Measurements from ENCODE around the gene RIPPLY1.
"Not testable (repeated sequence)": the region's sequence is repeated elsewhere in the genome, so short reads cannot be mapped to it uniquely, and the experiment has no call there.

Gene RIPPLY1

GRCh38 chrX:106912864-106913263 lies 9.7 kb upstream of the RIPPLY1 start:
- no peak for DNase-seq (ENCODE audit: low read depth in 2 of 2)

- no peak for DNase-seq (ENCODE audit: low read depth in 2 of 2)
Measured at GRCh38 chrX:106906361-106906760, 3.2 kb upstream of the RIPPLY1 start.

- no peak for DNase-seq (ENCODE audit: low read depth in 2 of 2)
Measured at GRCh38 chrX:106905064-106905708, 2.0 kb upstream of the RIPPLY1 start.

DNA sequence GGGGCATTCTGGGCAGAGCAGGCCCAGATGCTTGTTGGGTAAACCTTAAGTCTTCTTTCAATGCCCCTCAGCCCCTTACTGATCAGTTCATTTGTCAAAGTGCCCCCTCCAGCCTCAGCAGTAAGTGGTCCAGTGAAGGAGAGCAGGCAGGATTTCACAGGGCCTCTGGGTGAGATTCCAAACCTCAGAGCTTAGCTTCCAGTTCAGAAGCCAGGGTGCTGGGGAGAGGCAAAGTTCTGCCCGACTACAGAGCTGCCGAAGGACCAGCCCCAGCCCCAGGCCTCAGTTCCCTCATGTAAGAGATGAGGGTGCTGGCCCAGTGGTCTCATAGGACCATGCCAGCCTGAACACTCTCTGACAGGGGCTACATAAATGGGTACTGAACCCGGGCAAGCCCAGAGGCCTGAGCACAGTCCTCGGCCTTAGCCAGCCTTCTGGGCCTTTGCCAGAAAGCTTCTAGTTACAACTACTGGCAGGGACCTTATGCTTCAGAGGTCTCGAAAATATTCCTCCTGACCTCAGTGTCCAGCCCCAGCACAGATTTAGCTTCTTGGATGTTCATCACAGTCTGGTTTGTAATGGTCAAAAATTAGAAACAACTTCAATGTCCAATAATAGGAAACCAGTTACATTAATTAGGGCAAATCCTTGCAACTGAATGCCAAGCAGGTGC lies 851 bp upstream of the RIPPLY1 start:
- DNase-seq (ENCODE audit: low read depth in 2 of 2), result no peak

DNA sequence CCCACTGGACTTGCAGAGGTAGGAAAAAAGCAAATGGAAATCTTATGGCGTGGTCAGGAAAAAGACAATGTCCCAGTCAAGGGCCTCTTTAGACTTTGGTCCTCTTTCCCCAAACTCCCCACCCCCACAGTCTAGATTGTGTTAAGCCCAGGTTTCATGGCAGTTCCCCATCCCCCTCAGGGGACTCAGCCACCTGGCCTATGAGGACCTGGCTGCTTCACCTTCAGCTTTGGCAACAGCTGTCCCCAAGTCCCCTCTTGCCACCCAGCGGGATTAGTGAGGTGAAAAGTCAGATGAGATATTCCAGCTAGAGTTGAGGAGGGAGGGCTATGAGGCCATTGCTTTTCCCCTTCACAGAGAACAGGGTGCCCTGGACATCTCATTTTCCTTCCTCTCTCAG lies 457 bp downstream of the RIPPLY1 start:
- DNase-seq (ENCODE audit: low read depth in 2 of 2), result no peak

GRCh38 chrX:106901781-106902219 lies 1.3 kb downstream of the RIPPLY1 start:
- no peak for DNase-seq (ENCODE audit: low read depth in 2 of 2)

- DNase-seq (ENCODE audit: low read depth in 2 of 2), result no peak
Measured at GRCh38 chrX:106901341-106901740, 1.8 kb downstream of the RIPPLY1 start.

GRCh38 chrX:106899841-106900240 lies 3.3 kb downstream of the RIPPLY1 start:
- DNase-seq (ENCODE audit: low read depth in 2 of 2), result no peak

- DNase-seq (ENCODE audit: low read depth in 2 of 2), result no peak
Measured at GRCh38 chrX:106899276-106899675, 3.9 kb downstream of the RIPPLY1 start.

DNA sequence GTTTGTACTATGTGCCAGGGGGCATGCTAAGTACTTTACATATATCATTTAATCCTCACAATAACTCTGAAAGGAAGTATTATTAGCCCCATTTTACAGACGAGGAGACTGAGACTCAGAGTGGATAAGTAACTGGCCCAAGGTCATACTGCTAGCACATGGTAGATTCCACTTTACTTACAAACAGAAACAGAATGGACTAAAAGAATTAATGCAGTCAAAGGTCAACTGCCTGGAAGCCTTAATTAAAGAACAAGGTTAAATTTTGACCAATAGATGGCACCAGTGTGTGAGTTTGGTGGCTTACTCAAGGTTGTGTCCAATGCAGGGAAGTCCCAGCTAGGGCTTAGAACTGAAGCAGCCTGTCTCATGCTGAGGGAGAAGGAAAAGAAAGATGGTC lies 4.7 kb downstream of the RIPPLY1 start:
- no peak for DNase-seq (ENCODE audit: low read depth in 2 of 2)

GRCh38 chrX:106897259-106897658 lies 5.9 kb downstream of the RIPPLY1 start:
- DNase-seq (ENCODE audit: low read depth in 2 of 2), result no peak

- DNase-seq (ENCODE audit: low read depth in 2 of 2), result peak in 1 of 2 experiments; percentile 27
Measured at GRCh38 chrX:106894978-106895452, 8.1 kb downstream of the RIPPLY1 start.

- no peak for DNase-seq (ENCODE audit: low read depth in 2 of 2)
Measured at GRCh38 chrX:106894392-106894909, 8.7 kb downstream of the RIPPLY1 start.

GRCh38 chrX:106891762-106892460 lies 11.2 kb downstream of the RIPPLY1 start:
- DNase-seq (ENCODE audit: low read depth in 2 of 2), result no peak

GRCh38 chrX:106889468-106889867 lies 13.7 kb downstream of the RIPPLY1 start:
- no peak for DNase-seq (ENCODE audit: low read depth in 2 of 2)

- no peak for DNase-seq (ENCODE audit: low read depth in 2 of 2)
Measured at GRCh38 chrX:106875151-106875550, 28.0 kb downstream of the RIPPLY1 start.

- no peak for DNase-seq (ENCODE audit: low read depth in 2 of 2)
Measured at GRCh38 chrX:106874075-106874474, 29.1 kb downstream of the RIPPLY1 start.

GRCh38 chrX:106872796-106873195 lies 30.3 kb downstream of the RIPPLY1 start:
- not testable (repeated sequence) for DNase-seq (ENCODE audit: low read depth in 2 of 2)

GRCh38 chrX:106863697-106864096 lies 39.4 kb downstream of the RIPPLY1 start:
- no peak for DNase-seq (ENCODE audit: low read depth in 2 of 2)

- DNase-seq (ENCODE audit: low read depth in 2 of 2), result no peak
Measured at GRCh38 chrX:106862972-106863688, 40.0 kb downstream of the RIPPLY1 start.

Data from fibroblast of skin of left biceps (primary cell).